TTC549 (cell line): Measurements from ENCODE around the gene LCE3C.
"Not testable (repeated sequence)": the region's sequence is repeated elsewhere in the genome, so short reads cannot be mapped to it uniquely, and the experiment has no call there.

Source experiments
- FAIRE-seq: peaks from 2 replicates; lab custom pipeline; 2012; peaks lifted over from hg19 to GRCh38; lab: Jason Lieb, UNC

The LCE3C gene, protein sequence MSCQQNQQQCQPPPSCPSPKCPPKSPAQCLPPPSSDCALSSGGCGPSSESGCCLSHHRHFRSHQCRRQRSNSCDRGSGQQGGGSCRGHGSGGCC

DNA sequence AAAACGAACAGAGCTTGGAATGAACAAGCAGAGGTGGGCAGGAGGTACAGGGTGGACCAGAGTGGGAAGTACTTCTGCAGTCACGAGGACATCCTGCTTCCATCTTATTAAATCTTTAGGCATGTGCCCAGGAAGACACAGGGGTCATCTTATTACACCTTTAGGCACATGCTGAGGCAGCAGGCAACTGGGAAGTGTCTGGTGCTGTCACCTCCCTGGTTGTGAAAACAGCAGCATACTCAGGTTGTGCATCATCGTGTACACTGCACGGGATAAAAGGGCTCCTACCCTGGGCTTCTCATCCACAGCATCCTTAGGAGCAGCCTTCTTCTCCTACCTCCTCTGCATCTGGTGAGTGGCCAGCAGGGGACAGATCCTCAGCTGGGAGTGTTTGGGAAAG lies at the start of gene LCE3C:
Gene LCE3C, plus strand, starts transcription at position 301 of the 400 bp plus-strand sequence. CDS start 498 bp downstream, outside the sequence.
- no peak for FAIRE-seq

DNA sequence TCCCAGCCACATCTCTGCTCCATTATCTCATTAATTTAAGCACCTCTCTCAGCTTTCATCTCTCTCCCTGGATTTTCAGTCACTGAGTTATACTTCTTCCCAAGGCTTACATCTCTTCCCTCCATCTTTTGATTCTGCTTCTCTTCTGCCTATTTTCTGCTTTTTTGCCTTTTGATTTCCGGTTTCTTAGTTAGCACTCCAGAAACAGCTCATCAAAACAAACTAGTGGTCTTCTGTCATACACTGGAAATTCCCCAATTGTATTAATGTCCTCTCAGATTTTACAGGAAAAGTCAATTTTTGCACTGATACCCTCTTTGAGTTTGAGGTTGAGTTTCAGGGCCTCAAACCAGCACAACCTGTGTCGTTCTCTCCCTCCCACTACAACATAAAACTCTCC lies 34.9 kb upstream of the LCE3C start:
- no peak for FAIRE-seq

DNA sequence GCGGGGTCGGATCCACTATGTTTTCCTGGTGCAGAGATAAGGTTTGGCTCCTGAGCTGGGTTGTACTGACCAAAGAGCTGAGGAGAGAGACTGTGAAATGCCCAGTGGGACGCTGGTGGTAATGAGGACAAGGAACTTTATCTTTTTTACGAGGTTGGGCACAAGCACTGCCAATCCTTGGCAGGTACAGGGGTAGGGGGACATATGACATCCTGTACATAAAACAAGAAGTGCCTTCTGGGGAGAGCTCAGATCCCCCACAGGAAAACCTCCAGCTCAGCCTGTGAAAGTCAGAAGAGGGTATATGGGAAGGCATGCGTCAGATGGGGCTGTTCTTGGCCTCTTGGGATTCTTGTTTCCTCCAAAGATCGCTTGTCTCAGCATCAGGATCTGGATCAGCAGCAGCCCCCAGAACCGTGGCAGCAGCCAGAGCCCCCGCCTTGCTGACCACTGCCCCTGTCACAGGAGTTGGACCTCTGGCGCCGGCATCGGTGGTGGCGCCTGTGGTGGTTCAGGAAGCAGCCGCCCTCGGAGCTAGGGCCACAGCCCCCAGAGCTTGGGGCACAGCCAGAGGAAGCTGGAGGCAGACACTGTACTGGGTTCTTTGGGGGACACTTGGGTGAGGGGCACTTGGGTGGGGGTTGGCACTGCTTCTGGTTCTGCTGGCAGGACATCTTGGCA lies 34.4 kb upstream of the LCE3C start:
- no peak for FAIRE-seq

- no peak for FAIRE-seq
Observed at GRCh38 chr1:152566681-152567080, 33.4 kb upstream of the LCE3C start, which contains the start of gene LCE3E. LCE3E (minus strand) TSS chr1:152566780; CDS start chr1:152566208, 572 bp downstream.

DNA sequence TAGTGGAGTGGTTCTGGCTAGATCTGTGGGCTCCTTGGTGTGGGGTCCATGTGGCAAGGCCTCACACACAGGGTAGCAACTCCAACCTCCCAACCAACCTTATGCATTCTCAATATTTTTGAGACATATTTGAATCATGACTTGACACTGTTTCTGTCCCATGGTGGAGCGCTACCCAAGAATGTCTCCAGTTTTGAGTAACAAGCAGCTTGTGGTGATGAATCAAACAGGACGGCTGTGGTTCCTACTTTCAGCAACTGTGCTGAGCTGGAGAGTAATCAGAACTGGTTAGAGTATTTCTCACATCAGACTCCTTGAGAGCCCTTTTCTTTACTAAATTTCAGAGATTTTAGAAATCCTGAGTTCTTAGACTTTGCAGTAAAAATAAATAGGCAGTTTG lies 22.9 kb upstream of the LCE3C start:
- no peak for FAIRE-seq

DNA sequence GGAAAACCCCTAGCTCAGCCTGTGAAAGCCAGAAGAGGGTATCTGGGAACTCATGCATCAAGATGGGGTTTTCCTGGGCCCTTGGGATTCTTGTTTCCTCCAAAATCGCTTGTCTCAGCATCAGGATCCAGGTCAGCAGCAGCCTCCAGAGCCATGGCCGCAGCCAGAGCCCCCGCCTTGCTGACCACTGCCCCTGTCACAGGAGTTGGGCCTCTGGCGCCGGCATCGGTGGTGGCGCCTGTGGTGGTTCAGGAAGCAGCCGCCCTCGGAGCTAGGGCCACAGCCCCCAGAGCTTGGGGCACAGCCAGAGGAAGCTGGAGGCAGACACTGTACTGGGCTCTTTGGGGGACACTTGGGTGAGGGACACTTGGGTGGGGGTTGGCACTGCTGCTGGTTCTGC lies 20.5 kb upstream of the LCE3C start:
- not testable (repeated sequence) for FAIRE-seq

DNA sequence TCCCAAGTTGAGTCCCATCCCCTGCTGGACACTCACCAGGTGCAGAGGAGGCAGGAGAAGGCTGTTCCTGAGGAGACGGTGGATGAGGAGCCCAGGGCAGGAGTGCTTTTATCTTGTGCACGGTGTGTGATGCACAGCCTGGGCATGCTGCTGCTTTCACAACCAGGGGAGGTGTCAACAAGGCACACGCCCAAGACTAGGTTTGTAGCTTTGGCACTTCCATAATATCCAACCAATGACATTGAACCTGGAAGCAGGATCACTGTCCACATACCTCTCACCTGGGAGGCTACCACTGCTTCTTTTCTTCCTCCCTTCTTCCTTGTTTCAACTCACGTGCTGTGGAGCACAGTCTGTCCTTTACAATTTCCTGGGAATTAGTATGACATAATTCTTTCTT lies 19.6 kb upstream of the LCE3C start, which contains the start of gene LCE3D:
Gene LCE3D, minus strand, starts transcription at position 84 of the 400 bp plus-strand sequence. CDS start 580 bp downstream, outside the sequence.
- FAIRE-seq: no peak

DNA sequence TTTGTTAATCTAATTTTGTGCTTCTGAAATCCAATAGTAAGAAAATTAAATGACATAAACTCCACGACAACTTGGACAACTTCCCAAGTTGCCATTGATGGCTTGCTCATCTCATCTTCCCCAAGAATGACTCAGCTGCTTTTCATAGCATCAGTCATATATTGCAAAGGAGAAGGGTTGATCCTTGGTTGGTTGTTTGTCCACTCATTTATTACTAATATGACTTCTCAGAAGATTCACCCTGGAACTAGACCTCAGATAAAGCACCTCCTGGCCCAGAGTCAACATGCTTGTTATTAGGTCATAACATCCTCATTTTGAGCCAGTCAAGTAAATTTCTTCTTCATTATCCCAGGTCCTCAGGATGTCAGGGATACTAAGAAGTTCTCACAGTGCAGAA lies 17.4 kb upstream of the LCE3C start:
- FAIRE-seq: no peak

GRCh38 chr1:152585586-152585985 lies 14.4 kb upstream of the LCE3C start:
- no peak for FAIRE-seq

GRCh38 chr1:152596986-152597385 lies 3.0 kb upstream of the LCE3C start:
- FAIRE-seq: no peak

GRCh38 chr1:152613511-152613910 lies 13.5 kb downstream of the LCE3C start, which contains the start of gene LCE3B:
LCE3B (plus strand) TSS chr1:152613811; CDS start chr1:152613811, 0 bp downstream.
- FAIRE-seq: no peak

- FAIRE-seq: no peak
Observed at GRCh38 chr1:152621993-152622392, 22.0 kb downstream of the LCE3C start.

DNA sequence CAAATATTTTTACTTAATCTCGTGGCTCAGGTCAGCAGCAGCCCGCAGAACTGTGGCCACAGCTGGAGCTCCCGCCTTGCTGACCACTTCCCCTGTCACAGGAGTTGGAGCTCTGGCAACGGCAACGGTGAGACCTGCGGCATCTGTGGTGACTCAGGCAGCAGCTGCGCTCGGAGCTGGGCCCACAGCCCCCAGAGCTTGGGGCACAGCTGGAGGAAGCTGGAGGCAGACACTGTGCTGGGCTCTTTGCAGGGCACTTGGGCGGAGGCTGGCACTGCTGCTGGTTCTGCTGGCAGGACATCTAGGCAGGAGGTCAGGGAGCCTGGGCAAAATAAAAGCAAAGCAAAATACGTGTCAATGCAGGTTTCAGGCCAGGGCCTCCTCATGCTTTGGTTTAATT lies 22.8 kb downstream of the LCE3C start, which contains the start of gene LCE3A:
Gene LCE3A, minus strand, starts transcription at position 301 of the 400 bp plus-strand sequence. Its CDS starts 0 bp downstream, at position 301.
- no peak for FAIRE-seq

DNA sequence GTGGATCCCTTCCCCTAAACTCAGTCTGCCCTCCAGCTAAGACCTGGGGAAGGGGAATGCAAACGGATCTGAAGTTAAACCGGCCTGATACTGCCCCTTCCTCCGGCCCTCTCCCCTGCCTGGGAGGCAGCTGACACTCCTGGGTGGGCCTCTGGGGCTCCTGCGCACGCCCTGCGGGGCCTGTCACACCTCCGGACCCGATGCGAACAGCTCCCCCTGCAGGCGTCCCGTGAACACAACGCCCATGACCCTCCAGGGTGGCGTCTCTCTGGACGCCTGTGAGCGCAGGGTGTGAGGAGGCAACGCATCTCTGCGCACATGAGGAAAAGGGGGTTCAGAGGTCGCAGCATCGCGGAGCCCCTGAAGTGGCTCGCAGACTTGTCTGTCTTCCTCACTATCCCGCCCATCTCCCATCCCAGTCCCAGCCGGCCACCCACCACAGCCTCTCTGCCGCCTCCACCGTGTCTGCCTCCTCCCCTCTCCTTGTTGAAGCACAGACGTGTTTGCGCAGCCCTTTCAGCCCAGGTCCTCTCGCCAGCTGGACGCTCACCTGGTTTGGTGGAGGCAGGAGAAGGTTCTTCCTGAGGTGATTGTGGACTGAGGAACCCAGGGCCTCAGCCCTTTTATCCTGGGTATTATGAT lies 23.3 kb downstream of the LCE3C start:
- no peak for FAIRE-seq

DNA sequence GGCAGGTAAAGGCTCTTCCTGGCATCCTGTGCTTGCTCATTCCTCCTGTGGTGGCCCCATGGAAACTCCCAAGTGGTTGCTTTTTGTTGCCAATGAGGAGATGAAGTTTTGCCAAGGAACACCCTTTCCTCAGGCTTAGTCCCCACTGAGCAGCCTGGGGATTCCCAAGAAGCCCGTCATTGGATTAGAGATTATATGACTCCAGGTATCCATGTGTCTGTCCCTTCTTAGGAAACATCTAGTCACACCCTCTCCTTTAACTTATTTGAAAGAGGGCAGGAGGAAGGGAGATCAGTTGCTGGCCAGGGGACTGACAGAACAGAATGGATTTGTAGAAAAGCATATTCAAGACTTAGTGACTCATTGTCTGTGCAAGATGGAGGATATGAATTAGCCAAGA lies 26.7 kb downstream of the LCE3C start:
- FAIRE-seq: no peak

- no peak for FAIRE-seq
Observed at GRCh38 chr1:152630596-152630995, 30.6 kb downstream of the LCE3C start.

DNA sequence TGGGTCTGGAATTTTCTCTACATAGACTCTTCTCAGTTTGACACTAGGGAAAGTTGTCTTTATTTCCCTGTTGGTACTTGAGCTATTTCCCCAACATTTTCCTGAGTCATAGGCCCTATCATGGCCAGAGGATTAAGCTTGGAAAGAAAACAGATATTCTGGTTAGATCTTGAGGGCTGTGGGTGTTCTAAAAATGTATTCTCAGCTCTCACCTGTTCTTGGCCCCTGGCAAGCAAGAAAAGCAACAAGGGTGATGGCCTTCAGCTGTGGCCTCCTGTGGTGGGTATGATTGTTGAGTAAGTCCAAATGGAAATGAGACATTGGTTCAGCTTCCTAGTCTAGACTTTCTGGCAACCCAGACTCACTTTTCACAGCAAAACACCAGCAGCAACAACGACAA lies 40.3 kb downstream of the LCE3C start:
- no peak for FAIRE-seq

DNA sequence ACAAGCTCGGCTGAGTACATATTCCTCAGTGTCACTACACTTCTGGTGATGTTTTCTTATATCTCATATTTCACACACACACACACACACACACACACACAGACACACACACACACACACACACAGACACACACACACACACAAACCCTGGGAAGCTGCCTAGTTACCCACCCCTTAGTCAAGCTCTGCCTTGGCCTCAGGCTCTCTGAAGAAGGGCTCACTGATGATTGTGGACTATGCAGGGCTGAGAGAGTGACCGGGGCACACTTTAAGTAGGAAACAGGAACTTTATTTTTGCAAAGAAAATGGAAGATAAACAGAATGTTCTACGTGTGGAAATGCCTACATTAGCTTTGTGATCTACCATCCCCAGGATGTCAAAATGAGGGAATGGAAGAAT lies 43.9 kb downstream of the LCE3C start:
- no peak for FAIRE-seq

DNA sequence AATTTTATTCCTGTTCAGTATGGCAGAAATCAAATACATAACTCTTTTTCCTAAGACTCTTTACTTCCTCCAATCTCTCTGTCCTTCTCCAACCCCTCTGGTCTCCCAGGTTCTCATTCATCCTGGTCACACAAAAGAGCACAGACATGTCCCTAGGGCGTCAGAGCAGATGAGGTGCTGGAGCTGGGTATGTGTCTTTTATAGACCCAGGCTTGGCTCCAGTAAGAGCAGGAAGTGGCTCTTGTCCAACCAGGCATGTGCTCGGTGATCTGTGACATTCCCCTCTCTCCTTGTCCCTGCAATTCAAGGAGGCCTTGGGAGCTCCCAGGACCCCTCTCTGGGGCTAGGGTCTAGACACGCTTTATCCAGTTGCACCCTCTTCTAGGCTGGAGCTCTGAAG lies 45.1 kb downstream of the LCE3C start:
- FAIRE-seq: no peak

DNA sequence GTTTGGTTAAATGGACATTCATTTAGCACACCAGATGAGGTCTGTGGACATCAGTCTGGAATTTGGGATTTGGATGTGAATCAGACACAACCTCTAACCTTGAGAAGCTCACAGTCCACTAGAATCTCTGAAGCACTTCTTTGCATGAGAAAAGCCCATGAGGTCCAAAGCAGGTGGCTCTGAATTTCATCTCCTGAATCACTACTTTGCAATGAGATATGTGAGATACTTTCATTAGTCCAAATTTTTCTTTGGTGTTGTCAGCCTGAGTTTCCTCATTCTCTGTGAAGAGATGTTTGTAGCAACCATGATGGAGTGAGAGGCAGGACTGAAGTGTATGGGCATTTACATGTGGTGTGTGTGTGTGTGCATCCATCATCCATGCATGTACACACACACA lies 46.6 kb downstream of the LCE3C start:
- FAIRE-seq: no peak
